CD4-positive, alpha-beta T cell (primary cell): ENCODE results near the gene AGK. TPM values are rescaled to one million over a fixed set of nuclear protein-coding genes. Genes with fewer than 3 reads are reported as not detected.

Source experiments
- ATAC-seq: fragments of 200-7000 bp; cut with Tn5 transposase; one replicate; pipeline ENCODE4 v1.10.0; 2022; ENCODE audit warnings: mild to moderate bottlenecking; ENCODE audit not compliant: poor library complexity
- CTCF ChIA-PET: fragments of 350-600 bp; sonication (Branson Sonifier 250); formaldehyde crosslinking; loops from one replicate; lab custom pipeline; 2021; ENCODE audit warnings: antibody characterized with exemption, inconsistent platforms; lab: Charles Lee
- POLR2A ChIA-PET: fragments of 350-600 bp; sonication (Branson Sonifier 250); formaldehyde crosslinking; loops from one replicate; lab custom pipeline; 2021; ENCODE audit warnings: antibody characterized with exemption, inconsistent platforms; lab: Charles Lee
- DNase-seq, 14 experiments: peaks; one replicate each; pipeline ENCODE4 v3.0.0-alpha.2; 2013 to 2020; ENCODE audit warnings: mixed read lengths in 2 of 14
- H3K27ac ChIP-seq, 2 donors: one replicate each; pipeline versions ENCODE4 v1.5.1 to v1.7.0; 2013; ENCODE audit warnings: low read length in 2 of 2, low read depth in 1 of 2, mild to moderate bottlenecking in 1 of 2
- H3K27me3 ChIP-seq, 2 experiments: 1 replicate in 1 of 2; 2 replicates in 1 of 2; pipeline versions ENCODE4 v1.6.1 to v1.7.0; 2013; ENCODE audit warnings: low read length in 2 of 2, control low read depth in 1 of 2, mild to moderate bottlenecking in 1 of 2, moderate library complexity in 1 of 2; ENCODE audit not compliant: insufficient read depth in 2 of 2, control insufficient read depth in 1 of 2
- H3K36me3 ChIP-seq: one replicate; pipeline ENCODE4 v1.6.1; 2013; ENCODE audit warnings: low read length, control low read depth; ENCODE audit not compliant: insufficient read depth
- H3K4me1 ChIP-seq: one replicate; pipeline ENCODE4 v1.6.1; 2013; ENCODE audit warnings: low read length, control low read depth; ENCODE audit not compliant: insufficient read depth
- H3K4me3 ChIP-seq: one replicate; pipeline ENCODE4 v1.5.1; 2013; ENCODE audit warnings: mild to moderate bottlenecking, low read length, moderate library complexity
- H3K9me3 ChIP-seq, 2 experiments: 1 replicate in 1 of 2; 2 replicates in 1 of 2; pipeline versions ENCODE4 v1.6.1 to v1.7.0; 2013; ENCODE audit warnings: low read length in 2 of 2, mild to moderate bottlenecking in 2 of 2, control low read depth in 1 of 2, moderate library complexity in 1 of 2; ENCODE audit not compliant: control insufficient read depth in 1 of 2, insufficient read depth in 1 of 2
- H3K27ac Mint-ChIP-seq: one replicate; pipeline ENCODE4 v1.8.0; 2020; ENCODE audit warnings: mixed read lengths
- H3K27me3 Mint-ChIP-seq: one replicate; pipeline ENCODE4 v1.8.0; 2021; ENCODE audit warnings: mixed read lengths
- H3K36me3 Mint-ChIP-seq: one replicate; pipeline ENCODE4 v1.8.0; 2021; ENCODE audit warnings: low read depth, mixed read lengths
- H3K4me1 Mint-ChIP-seq: one replicate; pipeline ENCODE4 v1.8.0; 2021; ENCODE audit warnings: low read depth, mixed read lengths
- H3K4me3 Mint-ChIP-seq: one replicate; pipeline ENCODE4 v1.8.0; 2020; ENCODE audit warnings: mild to moderate bottlenecking, mixed read lengths
- H3K9me3 Mint-ChIP-seq: one replicate; pipeline ENCODE4 v1.8.0; 2020; ENCODE audit warnings: mixed read lengths
- CTCF ChIP-seq: fragments of 200-600 bp; IDR thresholded peaks from one replicate; pipeline ENCODE4 v1.8.0; 2022; ENCODE audit warnings: antibody characterized with exemption, mild to moderate bottlenecking
- intact Hi-C, 2 experiments: fragments of 100-400 bp; cut with DNase I in 1 of 2; cut with micrococcal nuclease in 1 of 2; formaldehyde crosslinking; loops; one replicate each; pipeline versions ENCODE4 v1.15.1 to v1.9.0; 2023 to 2025; cut with DNase I, micrococcal nuclease
- total RNA-seq, 174 experiments: library from RNA in 2 of 174; stranded (reverse) in 2 of 174; gene quantifications; one replicate each; pipeline ENCODE4 v1.2.3 and lab custom pipeline; 2021 to 2026

AGK gene
- total RNA-seq, 2 experiments from 2014 or later = 18.9 to 20.5 TPM

GRCh38 chr7:141619745-141620144 is 68.5 kb downstream of the AGK start:
- Histone ChIP-seq H3K27ac (no peak overlapping the region), H3K4me3 (no peak overlapping the region), H3K9me3 (no peaks in the 10 kb centered on the region), H3K4me1 (no peaks in the 10 kb centered on the region), H3K36me3 (peaks cover 28% of the 10 kb centered on the region), H3K27me3 (no peaks in the 10 kb centered on the region)
- ATAC-seq (no peak), DNase-seq (no peak)
- ChIA-PET CTCF (no interaction called here), POLR2A (no interaction called here)
- peaks cover 69% of the 10 kb centered on the region for H3K36me3 Mint-ChIP-seq
- H3K4me3 Mint-ChIP-seq = no peak overlapping the region
- no peak for TF ChIP-seq CTCF
- H3K27ac Mint-ChIP-seq = no peak overlapping the region
- H3K4me1 Mint-ChIP-seq = no peaks in the 10 kb centered on the region
- no peaks in the 10 kb centered on the region for H3K27me3 Mint-ChIP-seq
- no peaks in the 10 kb centered on the region for H3K9me3 Mint-ChIP-seq
- intact Hi-C loops = no loop called here

DNA sequence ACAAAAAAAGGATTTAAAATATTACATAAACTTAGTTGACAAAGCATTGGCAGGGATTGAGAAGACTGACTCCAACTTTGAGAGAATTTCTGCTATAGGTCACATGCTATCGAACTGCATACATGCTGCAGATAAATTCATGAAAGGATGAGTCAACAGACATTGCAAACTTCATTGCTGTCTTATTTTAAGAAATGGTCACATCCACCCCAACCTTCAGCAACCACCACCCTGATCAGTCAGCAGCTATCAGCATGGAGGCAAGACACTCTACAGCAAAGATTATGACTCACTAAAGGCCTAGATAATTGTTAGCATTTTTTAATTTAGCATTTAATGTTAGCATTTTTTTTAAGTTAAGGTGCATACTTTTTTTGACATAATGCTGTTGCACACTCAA is 73.6 kb downstream of the AGK start:
- Mint-ChIP-seq H3K27ac (no peak overlapping the region), H3K4me1 (no peaks in the 10 kb centered on the region), H3K27me3 (no peaks in the 10 kb centered on the region), H3K36me3 (peaks cover 70% of the 10 kb centered on the region), H3K9me3 (no peaks in the 10 kb centered on the region), H3K4me3 (no peak overlapping the region)
- ATAC-seq (no peak), DNase-seq (no peak)
- H3K4me1 ChIP-seq = no peaks in the 10 kb centered on the region
- peaks cover 14% of the 10 kb centered on the region for H3K36me3 ChIP-seq
- POLR2A ChIA-PET = no interaction called here
- no peaks in the 10 kb centered on the region for H3K9me3 ChIP-seq
- no peaks in the 10 kb centered on the region for H3K27me3 ChIP-seq
- TF ChIP-seq CTCF = no peak
- intact Hi-C loops = no loop called here
- no peak overlapping the region for H3K27ac ChIP-seq
- no peak overlapping the region for H3K4me3 ChIP-seq
- CTCF ChIA-PET = no interaction called here

GRCh38 chr7:141630621-141631020 is 79.4 kb downstream of the AGK start:
- no peak overlapping the region for H3K4me3 ChIP-seq
- H3K27me3 Mint-ChIP-seq = no peaks in the 10 kb centered on the region
- no peaks in the 10 kb centered on the region for H3K9me3 Mint-ChIP-seq
- no peaks in the 10 kb centered on the region for H3K27me3 ChIP-seq
- ATAC-seq = no peak
- CTCF ChIA-PET = no interaction called here
- intact Hi-C loops = no loop called here
- no peak overlapping the region for H3K27ac Mint-ChIP-seq
- no peaks in the 10 kb centered on the region for H3K4me1 ChIP-seq
- no peak for DNase-seq
- no peak overlapping the region for H3K4me3 Mint-ChIP-seq
- no peak for TF ChIP-seq CTCF
- no peaks in the 10 kb centered on the region for H3K9me3 ChIP-seq
- H3K27ac ChIP-seq = no peak overlapping the region
- H3K4me1 Mint-ChIP-seq = no peaks in the 10 kb centered on the region
- H3K36me3 Mint-ChIP-seq = peaks cover 51% of the 10 kb centered on the region
- no peaks in the 10 kb centered on the region for H3K36me3 ChIP-seq
- POLR2A ChIA-PET = interaction anchor here (0.6 kb wide), 1 partner anchor 12 kb away, joined by 3 read pairs; no protein-coding TSS in a partner anchor
